Measurements from ENCODE around the gene OR1F1. TPM values are rescaled to one million over a fixed set of nuclear protein-coding genes. Genes with fewer than 3 reads are reported as not detected.
"Not testable (repeated sequence)": the region's sequence is repeated elsewhere in the genome, so short reads cannot be mapped to it uniquely, and the experiment has no call there.

OR1F1 gene
- total RNA-seq, 1 experiment from 2014 or later = 0.44 TPM

- TF ChIP-seq AFF4 (CRISPR knock-in tag; IDR thresholded peaks at IDR 0.05; ENCODE audit: borderline replicate concordance) = no peak
Observed at GRCh38 chr16:3179651-3180050, 8.4 kb upstream of the OR1F1 start (continued).

GRCh38 chr16:3180445-3180878 lies 7.5 kb upstream of the OR1F1 start:
- H3K4me1 Mint-ChIP-seq = peaks cover 12% of the 10 kb centered on the region
- H3K27ac Mint-ChIP-seq = no peak overlapping the region
- peak; percentile 29 for ATAC-seq
- CTCF ChIA-PET = interaction anchor here (0.6 to 5.3 kb wide), 7 partner anchors 9 to 149 kb away, joined by 3 to 50 read pairs (median 5); partner anchors contain the start of gene ZNF213
- TF ChIP-seq GTF2I (CRISPR knock-in tag; conservative IDR thresholded peaks at IDR 0.05) (no peak), HMGXB4 (CRISPR knock-in tag; IDR thresholded peaks at IDR 0.05) (no peak), CDX4 (CRISPR knock-in tag; IDR thresholded peaks at IDR 0.05; ENCODE audit: borderline replicate concordance) (no peak), NFYB (CRISPR knock-in tag; conservative IDR thresholded peaks at IDR 0.05; ENCODE audit: low read depth) (no peak), FOXJ3 (CRISPR knock-in tag; IDR thresholded peaks at IDR 0.05; ENCODE audit: borderline replicate concordance) (no peak), GRHL2 (CRISPR knock-in tag; IDR thresholded peaks at IDR 0.05; ENCODE audit: insufficient replicate concordance, severe bottlenecking) (no peak), OVOL2 (CRISPR knock-in tag; IDR thresholded peaks at IDR 0.05; ENCODE audit: borderline replicate concordance) (no peak), MAX (CRISPR knock-in tag; IDR thresholded peaks at IDR 0.05) (no peak)
- H3K4me3 Mint-ChIP-seq = peak overlapping the region; percentile 98
- H3K27me3 Mint-ChIP-seq (ENCODE audit: low read depth) = peaks cover 71% of the 10 kb centered on the region
- no peaks in the 10 kb centered on the region for H3K36me3 Mint-ChIP-seq
- peak; percentile 72 for DNase-seq (ENCODE audit: low spot score)
- POLR2A ChIA-PET = no interaction called here
- H3K9me3 Mint-ChIP-seq = no peaks in the 10 kb centered on the region

- Mint-ChIP-seq H3K4me1 (peaks cover 14% of the 10 kb centered on the region), H3K4me3 (peak overlapping the region; percentile 98), H3K27me3 (ENCODE audit: low read depth) (peaks cover 64% of the 10 kb centered on the region)
- CTCF ChIA-PET = interaction anchor here (1.0 to 5.3 kb wide), 10 partner anchors 8 to 309 kb away, joined by 3 to 50 read pairs (median 12); partner anchors contain the start of genes ZNF174 and ZSCAN32
- H3K9me3 Mint-ChIP-seq; DNase-seq (ENCODE audit: low spot score); ATAC-seq; H3K27ac Mint-ChIP-seq; H3K36me3 Mint-ChIP-seq: not testable (repeated sequence)
- POLR2A ChIA-PET = interaction anchor here (1.0 to 2.3 kb wide), 4 partner anchors 11 to 85 kb away, joined by 3 to 14 read pairs (median 4); no protein-coding TSS in a partner anchor
Observed at GRCh38 chr16:3182293-3182607, 5.8 kb upstream of the OR1F1 start.

- ChIA-PET CTCF (interaction anchor here (0.8 to 5.3 kb wide), 12 partner anchors 9 to 318 kb away, joined by 3 to 50 read pairs (median 8); partner anchors contain the start of genes ZNF174 and ZSCAN32), POLR2A (interaction anchor here (1.0 to 2.3 kb wide), 4 partner anchors 12 to 86 kb away, joined by 3 to 14 read pairs (median 4); no protein-coding TSS in a partner anchor)
- ATAC-seq (peak; percentile 23), DNase-seq (ENCODE audit: low spot score) (peak; percentile 85)
- Mint-ChIP-seq H3K9me3 (no peaks in the 10 kb centered on the region), H3K4me3 (peak overlapping the region; percentile 98), H3K27ac (0 out of 2 replicates have a peak overlapping the region, but pooled peaks have one; percentile 65), H3K36me3 (no peaks in the 10 kb centered on the region), H3K4me1 (peaks cover 19% of the 10 kb centered on the region), H3K27me3 (ENCODE audit: low read depth) (peaks cover 59% of the 10 kb centered on the region)
- no peak for TF ChIP-seq ATF2 (CRISPR knock-in tag; IDR thresholded peaks at IDR 0.05; ENCODE audit: borderline replicate concordance, low read depth)
- TF ChIP-seq USF2 (CRISPR knock-in tag; IDR thresholded peaks at IDR 0.05) = no peak
- no peak for TF ChIP-seq ZNF138 (CRISPR knock-in tag; conservative IDR thresholded peaks at IDR 0.05)
- peak; percentile 52; the same call in 1 of the 2 replicates for TF ChIP-seq SP1 (CRISPR knock-in tag; conservative IDR thresholded peaks at IDR 0.05)
- TF ChIP-seq ESRRA (CRISPR knock-in tag; IDR thresholded peaks at IDR 0.05; ENCODE audit: borderline replicate concordance) = 0 out of 2 replicates have a peak, but pooled peaks have one; percentile 28
- TF ChIP-seq NR1H2 (CRISPR knock-in tag; IDR thresholded peaks at IDR 0.05) = no peak
- TF ChIP-seq SOX15 (CRISPR knock-in tag; IDR thresholded peaks at IDR 0.05) = no peak
- peak; percentile 58; the same call in 1 of the 2 replicates for TF ChIP-seq ETV6 (CRISPR knock-in tag; IDR thresholded peaks at IDR 0.05)
- TF ChIP-seq NR3C1 (CRISPR knock-in tag; conservative IDR thresholded peaks at IDR 0.05; ENCODE audit: low read depth) = no peak
Observed at GRCh38 chr16:3182608-3183444, 5.2 kb upstream of the OR1F1 start.

All from WTC11 (cell line).